ENCODE data around the gene SHB.

Gene SHB

DNA sequence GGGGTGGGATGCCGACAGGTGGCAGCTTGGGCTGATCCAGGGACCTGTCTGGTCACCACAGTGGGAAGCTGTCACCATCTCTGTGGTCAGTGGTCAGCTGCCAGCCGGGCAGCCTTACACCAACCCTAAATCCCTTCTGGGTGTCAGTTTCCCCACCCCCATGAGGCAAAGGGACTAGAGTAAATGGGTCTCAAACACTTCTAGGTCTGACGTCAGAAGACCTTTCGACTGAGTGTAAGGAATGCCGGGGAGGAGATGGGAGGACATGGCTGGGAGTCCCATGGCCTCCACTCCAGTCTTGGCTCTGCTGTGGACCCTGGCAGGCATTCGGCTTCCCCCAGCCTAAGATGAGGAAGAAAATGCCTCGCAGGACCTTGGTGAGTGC is 124.8 kb downstream of the SHB start:
- Histone ChIP-seq H3K36me3 (replicated peaks) (peaks cover 25% of the 10 kb centered on the region), H3K27me3 (ENCODE audit: low read depth) (no peaks in the 10 kb centered on the region), H3K4me1 (no peaks in the 10 kb centered on the region), H3K9me3 (no peaks in the 10 kb centered on the region), H3K4me3 (no peak overlapping the region)
- in situ Hi-C loops (cut with MboI; ENCODE audit: low sequenced_read_pairs): no loop called here
- DNase-seq (ENCODE audit: low spot score in 2 of 2): no peak

- Histone ChIP-seq H3K36me3 (replicated peaks) (peaks cover 25% of the 10 kb centered on the region), H3K4me1 (no peaks in the 10 kb centered on the region), H3K27me3 (ENCODE audit: low read depth) (no peaks in the 10 kb centered on the region), H3K4me3 (no peak overlapping the region), H3K9me3 (no peaks in the 10 kb centered on the region)
- in situ Hi-C loops (cut with MboI; ENCODE audit: low sequenced_read_pairs): no loop called here
- DNase-seq (ENCODE audit: low spot score in 2 of 2): no peak
These were observed 125.4 kb downstream of the SHB start for GRCh38 chr9:37943345-37944265.

DNA sequence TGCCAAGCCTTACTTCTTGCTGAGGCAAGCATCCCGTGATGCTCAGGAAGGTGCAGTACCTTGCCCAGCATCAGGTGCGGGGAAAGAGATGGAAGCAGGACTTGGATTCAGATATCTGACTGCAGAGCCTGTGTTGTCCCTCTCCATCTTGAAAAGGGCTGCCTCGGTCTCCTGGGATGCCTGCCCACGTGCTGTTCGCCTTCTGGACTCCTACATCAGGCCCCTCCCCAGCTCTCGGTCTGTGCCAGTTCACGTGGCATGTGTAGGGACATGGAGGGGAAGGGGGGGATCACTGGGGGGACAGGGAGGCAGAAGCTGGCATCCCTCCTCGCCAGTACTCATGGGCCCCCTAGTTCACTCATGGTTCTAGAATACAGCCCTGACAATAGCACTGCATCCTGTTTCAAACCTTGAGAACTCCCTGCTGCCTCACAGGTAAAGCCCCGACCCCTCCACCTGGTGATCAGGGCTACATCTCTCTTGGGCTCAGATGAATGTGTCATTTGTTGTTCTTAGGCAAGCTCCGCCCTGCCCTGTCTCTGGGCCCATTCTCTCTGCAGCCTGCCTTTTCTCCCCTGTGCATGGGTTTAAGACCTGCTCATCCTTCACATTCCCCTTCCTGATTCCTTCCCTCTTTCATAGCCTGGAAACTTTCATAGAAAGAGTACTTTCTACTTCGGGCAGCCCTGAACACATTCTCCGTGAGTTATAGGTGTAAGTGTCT is 126.2 kb downstream of the SHB start:
- no peaks in the 10 kb centered on the region for H3K9me3 ChIP-seq
- no peaks in the 10 kb centered on the region for H3K27me3 ChIP-seq (ENCODE audit: low read depth)
- DNase-seq (ENCODE audit: low spot score in 2 of 2): no peak
- H3K4me3 ChIP-seq: no peak overlapping the region
- peaks cover 21% of the 10 kb centered on the region for H3K36me3 ChIP-seq (replicated peaks)
- H3K4me1 ChIP-seq: no peaks in the 10 kb centered on the region; the same call in 1 of the 2 replicates
- in situ Hi-C loops (cut with MboI; ENCODE audit: low sequenced_read_pairs): no loop called here

GRCh38 chr9:37941253-37941652 is 127.8 kb downstream of the SHB start:
- no peaks in the 10 kb centered on the region for H3K27me3 ChIP-seq (ENCODE audit: low read depth)
- no peaks in the 10 kb centered on the region; the same call in 1 of the 2 replicates for H3K4me1 ChIP-seq
- peaks cover 7% of the 10 kb centered on the region for H3K36me3 ChIP-seq (replicated peaks)
- no peak for DNase-seq (ENCODE audit: low spot score in 2 of 2)
- in situ Hi-C loops (cut with MboI; ENCODE audit: low sequenced_read_pairs): no loop called here
- H3K4me3 ChIP-seq: no peak overlapping the region
- no peaks in the 10 kb centered on the region for H3K9me3 ChIP-seq

- Histone ChIP-seq H3K4me3 (no peak overlapping the region), H3K27me3 (ENCODE audit: low read depth) (no peaks in the 10 kb centered on the region), H3K4me1 (no peaks in the 10 kb centered on the region; the same call in 1 of the 2 replicates), H3K9me3 (no peaks in the 10 kb centered on the region), H3K36me3 (replicated peaks) (no peaks in the 10 kb centered on the region; the same call in 1 of the 2 replicates)
- DNase-seq (ENCODE audit: low spot score in 2 of 2): no peak
- in situ Hi-C loops (cut with MboI; ENCODE audit: low sequenced_read_pairs): no loop called here
These were observed 129.4 kb downstream of the SHB start for GRCh38 chr9:37939575-37940095.

DNA sequence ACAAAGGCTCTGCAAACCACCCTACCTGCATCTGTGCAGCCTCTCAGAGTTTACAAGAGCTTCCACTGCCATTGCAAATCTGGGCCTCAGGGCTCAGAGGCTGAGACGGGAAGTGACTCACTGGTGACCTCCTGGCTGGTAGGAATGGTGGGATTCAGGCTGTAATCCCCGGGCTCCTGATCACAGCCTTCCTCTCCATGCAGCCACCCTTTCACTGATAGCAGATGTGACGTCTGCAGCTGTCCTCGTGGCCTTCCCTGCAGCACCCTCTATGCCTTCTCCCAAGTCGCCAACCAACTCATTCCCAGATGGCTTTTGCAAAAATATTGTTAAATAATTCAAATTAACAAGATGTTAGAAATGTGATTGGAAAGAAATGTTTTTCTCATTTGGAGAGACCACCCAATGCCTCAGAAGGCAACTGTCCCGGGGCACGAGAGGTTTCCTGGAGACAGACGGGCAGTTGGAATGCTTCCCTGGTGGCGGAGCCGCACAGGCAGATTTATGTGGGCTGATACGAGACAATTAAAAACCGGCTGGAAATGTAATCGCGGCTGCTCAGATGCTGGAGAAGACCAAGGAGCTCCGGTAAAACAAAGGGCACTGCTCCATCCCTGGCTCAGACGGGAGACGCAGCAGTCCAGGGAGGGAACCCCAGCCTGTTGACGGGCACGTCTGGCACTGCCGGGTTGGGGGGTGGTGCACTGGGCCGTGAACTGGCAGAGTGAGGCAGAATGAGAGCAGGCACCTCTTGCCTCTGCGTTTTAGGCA is 130.7 kb downstream of the SHB start:
- no peaks in the 10 kb centered on the region for H3K27me3 ChIP-seq (ENCODE audit: low read depth)
- in situ Hi-C loops (cut with MboI; ENCODE audit: low sequenced_read_pairs): no loop called here
- no peaks in the 10 kb centered on the region; the same call in 1 of the 2 replicates for H3K36me3 ChIP-seq (replicated peaks)
- H3K4me1 ChIP-seq: no peaks in the 10 kb centered on the region; the same call in 1 of the 2 replicates
- DNase-seq (ENCODE audit: low spot score in 2 of 2): no peak
- H3K4me3 ChIP-seq: no peak overlapping the region
- no peaks in the 10 kb centered on the region for H3K9me3 ChIP-seq

GRCh38 chr9:37937366-37937765 is 131.7 kb downstream of the SHB start:
- in situ Hi-C loops (cut with MboI; ENCODE audit: low sequenced_read_pairs): no loop called here
- no peaks in the 10 kb centered on the region; the same call in 1 of the 2 replicates for H3K4me1 ChIP-seq
- no peak for DNase-seq (ENCODE audit: low spot score in 2 of 2)
- H3K9me3 ChIP-seq: no peaks in the 10 kb centered on the region
- H3K27me3 ChIP-seq (ENCODE audit: low read depth): no peaks in the 10 kb centered on the region
- no peaks in the 10 kb centered on the region; the same call in 1 of the 2 replicates for H3K36me3 ChIP-seq (replicated peaks)
- H3K4me3 ChIP-seq: no peak overlapping the region

GRCh38 chr9:37936965-37937364 is 132.1 kb downstream of the SHB start:
- Histone ChIP-seq H3K36me3 (replicated peaks) (no peaks in the 10 kb centered on the region; the same call in 1 of the 2 replicates), H3K4me3 (no peak overlapping the region), H3K27me3 (ENCODE audit: low read depth) (no peaks in the 10 kb centered on the region), H3K4me1 (no peaks in the 10 kb centered on the region; the same call in 1 of the 2 replicates), H3K9me3 (no peaks in the 10 kb centered on the region)
- in situ Hi-C loops (cut with MboI; ENCODE audit: low sequenced_read_pairs): no loop called here
- DNase-seq (ENCODE audit: low spot score in 2 of 2): peak in 1 of 2 experiments; percentile 39

- H3K4me3 ChIP-seq: no peak overlapping the region
- DNase-seq (ENCODE audit: low spot score in 2 of 2): no peak
- in situ Hi-C loops (cut with MboI; ENCODE audit: low sequenced_read_pairs): no loop called here
- no peaks in the 10 kb centered on the region; the same call in 1 of the 2 replicates for H3K4me1 ChIP-seq
- no peaks in the 10 kb centered on the region for H3K9me3 ChIP-seq
- H3K27me3 ChIP-seq (ENCODE audit: low read depth): no peaks in the 10 kb centered on the region
- H3K36me3 ChIP-seq (replicated peaks): no peaks in the 10 kb centered on the region; the same call in 1 of the 2 replicates
These were observed 132.7 kb downstream of the SHB start for GRCh38 chr9:37936376-37936775.

- no peak for DNase-seq (ENCODE audit: low spot score in 2 of 2)
- no peaks in the 10 kb centered on the region for H3K9me3 ChIP-seq
- in situ Hi-C loops (cut with MboI; ENCODE audit: low sequenced_read_pairs): no loop called here
- no peaks in the 10 kb centered on the region for H3K27me3 ChIP-seq (ENCODE audit: low read depth)
- H3K36me3 ChIP-seq (replicated peaks): no peaks in the 10 kb centered on the region
- H3K4me1 ChIP-seq: no peaks in the 10 kb centered on the region; the same call in 1 of the 2 replicates
- H3K4me3 ChIP-seq: no peak overlapping the region
These were observed 133.9 kb downstream of the SHB start for GRCh38 chr9:37935096-37935495.

GRCh38 chr9:37931592-37931991 is 137.4 kb downstream of the SHB start:
- Histone ChIP-seq H3K4me1 (peaks cover 16% of the 10 kb centered on the region), H3K27me3 (ENCODE audit: low read depth) (no peaks in the 10 kb centered on the region), H3K4me3 (no peak overlapping the region), H3K36me3 (replicated peaks) (0 out of 2 replicates have a peak, but pooled peaks cover 3% of the 10 kb centered on the region), H3K9me3 (no peaks in the 10 kb centered on the region)
- DNase-seq (ENCODE audit: low spot score in 2 of 2): no peak
- in situ Hi-C loops (cut with MboI; ENCODE audit: low sequenced_read_pairs): no loop called here

DNA sequence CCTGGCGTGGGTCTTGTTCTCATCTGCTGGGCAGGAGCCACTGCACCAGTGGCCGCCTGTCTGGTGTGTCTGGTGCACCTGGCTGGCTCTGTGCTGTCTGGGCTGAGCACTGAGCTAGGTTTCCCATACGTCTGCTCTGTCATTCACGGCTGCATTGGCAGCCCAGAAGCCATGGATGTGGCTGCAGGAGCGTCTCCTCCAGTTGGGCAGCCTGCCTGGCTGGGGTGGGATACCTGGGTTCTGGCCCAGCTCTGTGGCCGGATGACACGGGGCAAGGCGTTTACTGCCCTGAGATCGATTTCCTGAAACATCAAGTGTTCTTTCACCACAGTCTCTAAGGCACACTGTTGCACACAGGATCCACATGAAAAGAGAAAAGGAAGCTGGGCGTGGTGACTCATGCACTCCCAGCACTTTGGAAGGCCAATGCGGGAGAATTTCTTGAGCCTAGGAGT is 139.6 kb downstream of the SHB start:
- in situ Hi-C loops (cut with MboI; ENCODE audit: low sequenced_read_pairs): no loop called here
- Histone ChIP-seq H3K4me3 (no peak overlapping the region), H3K27me3 (ENCODE audit: low read depth) (no peaks in the 10 kb centered on the region), H3K36me3 (replicated peaks) (0 out of 2 replicates have a peak, but pooled peaks cover 3% of the 10 kb centered on the region), H3K4me1 (peaks cover 19% of the 10 kb centered on the region), H3K9me3 (no peaks in the 10 kb centered on the region)
- DNase-seq (ENCODE audit: low spot score in 2 of 2): no peak
